ENCODE data around the gene GCNT1.

- no peak for TF ChIP-seq CTCF (IDR thresholded peaks at IDR 0.05)
- TF ChIP-seq ZFX (IDR thresholded peaks at IDR 0.05; ENCODE audit: borderline replicate concordance): no peak
Measured at GRCh38 chr9:76539180-76539579, 80.2 kb downstream of the GCNT1 start.

Measured in 22Rv1 (cell line).